Measurements from ENCODE around the gene NUMBL.

The NUMBL gene

GRCh38 chr19:40691421-40692211 is 1.2 kb upstream of the NUMBL start:
- H3K4me3 ChIP-seq (ENCODE audit: low read depth, low read length), result no peak overlapping the region

GRCh38 chr19:40690693-40691420 is 406 bp upstream of the NUMBL start:
- H3K4me3 ChIP-seq (ENCODE audit: low read depth, low read length), result peak overlapping the region; percentile 47

- H3K4me3 ChIP-seq (ENCODE audit: low read depth, low read length), result peak overlapping the region; percentile 57
Measured at GRCh38 chr19:40689339-40690049, 957 bp downstream of the NUMBL start.

GRCh38 chr19:40688987-40689338 is 1.5 kb downstream of the NUMBL start:
- H3K4me3 ChIP-seq (ENCODE audit: low read depth, low read length), result peak overlapping the region; percentile 57

- H3K4me3 ChIP-seq (ENCODE audit: low read depth, low read length), result no peak overlapping the region
Measured at GRCh38 chr19:40688309-40688708, 2.1 kb downstream of the NUMBL start.

GRCh38 chr19:40687525-40688016 is 2.9 kb downstream of the NUMBL start:
- no peak overlapping the region for H3K4me3 ChIP-seq (ENCODE audit: low read depth, low read length)

- H3K4me3 ChIP-seq (ENCODE audit: low read depth, low read length), result no peak overlapping the region
Measured at GRCh38 chr19:40686882-40687524, 3.4 kb downstream of the NUMBL start.

- no peak overlapping the region for H3K4me3 ChIP-seq (ENCODE audit: low read depth, low read length)
Measured at GRCh38 chr19:40685563-40685962, 4.9 kb downstream of the NUMBL start.

- H3K4me3 ChIP-seq (ENCODE audit: low read depth, low read length), result no peak overlapping the region
Measured at GRCh38 chr19:40685016-40685526, 5.4 kb downstream of the NUMBL start.

- H3K4me3 ChIP-seq (ENCODE audit: low read depth, low read length), result no peak overlapping the region
Measured at GRCh38 chr19:40684280-40684679, 6.2 kb downstream of the NUMBL start.

GRCh38 chr19:40683437-40683836 is 7.0 kb downstream of the NUMBL start:
- no peak overlapping the region for H3K4me3 ChIP-seq (ENCODE audit: low read depth, low read length)

GRCh38 chr19:40682431-40682964 is 8.0 kb downstream of the NUMBL start:
- H3K4me3 ChIP-seq (ENCODE audit: low read depth, low read length), result no peak overlapping the region

- H3K4me3 ChIP-seq (ENCODE audit: low read depth, low read length), result no peak overlapping the region
Measured at GRCh38 chr19:40681039-40681438, 9.4 kb downstream of the NUMBL start.

GRCh38 chr19:40677156-40677555 is 13.3 kb downstream of the NUMBL start:
- H3K4me3 ChIP-seq (ENCODE audit: low read depth, low read length), result no peak overlapping the region

- H3K4me3 ChIP-seq (ENCODE audit: low read depth, low read length), result no peak overlapping the region
Measured at GRCh38 chr19:40674291-40674690, 16.2 kb downstream of the NUMBL start.

- H3K4me3 ChIP-seq (ENCODE audit: low read depth, low read length), result no peak overlapping the region
Measured at GRCh38 chr19:40673397-40673796, 17.1 kb downstream of the NUMBL start.

GRCh38 chr19:40672573-40673299 is 17.7 kb downstream of the NUMBL start:
- H3K4me3 ChIP-seq (ENCODE audit: low read depth, low read length), result no peak overlapping the region

GRCh38 chr19:40672038-40672437 is 18.4 kb downstream of the NUMBL start:
- no peak overlapping the region for H3K4me3 ChIP-seq (ENCODE audit: low read depth, low read length)

- H3K4me3 ChIP-seq (ENCODE audit: low read depth, low read length), result no peak overlapping the region
Measured at GRCh38 chr19:40671404-40671803, 19.0 kb downstream of the NUMBL start.

Measured in iPS-11a (cell line).